Activated CD4-positive, alpha-beta T cell treated with anti-CD3 and anti-CD28 coated beads, Interleukin-2, amount 50 U/mL, for 4 hours (primary cell): ENCODE data around the gene MGLL.

Experiments
- DNase-seq, 2 experiments: peaks; one replicate each; pipeline ENCODE4 v3.0.0-alpha.2; 2020

The MGLL gene

DNA sequence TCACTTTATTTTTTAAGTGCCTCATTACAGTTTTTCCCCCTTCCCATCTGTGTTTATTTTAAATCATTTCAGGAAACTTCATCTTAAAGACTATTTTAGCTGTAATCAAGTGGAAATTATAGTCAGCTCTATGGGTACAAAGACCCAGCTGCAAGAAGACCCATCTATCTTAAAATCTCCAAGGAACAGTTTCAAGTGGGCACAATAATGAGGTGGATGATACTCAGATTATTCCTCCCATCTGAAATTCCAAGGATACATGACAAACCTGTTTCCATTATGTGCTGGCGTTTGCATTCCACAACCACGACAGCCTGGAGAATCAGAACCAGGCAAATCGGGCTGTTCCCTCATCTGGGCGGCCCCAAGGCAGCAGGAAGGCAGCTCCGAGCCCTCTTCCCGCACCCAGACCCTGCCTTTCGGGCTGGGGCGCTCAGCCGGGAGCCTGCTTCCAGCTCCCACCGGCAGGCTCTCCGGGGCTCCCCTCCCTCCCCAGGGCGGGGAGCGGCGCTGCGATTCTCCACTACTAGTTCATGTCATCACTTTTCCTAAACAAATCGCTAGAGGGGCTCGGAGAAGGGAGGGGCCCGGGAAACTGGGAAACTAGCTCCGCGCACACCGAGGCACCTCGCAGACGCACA, at the start of gene MGLL:
TSS of gene MGLL (minus strand) at position 475 of the 641 bp plus-strand sequence. CDS start at position 278, 197 bp downstream.
- DNase-seq = no peak

DNA sequence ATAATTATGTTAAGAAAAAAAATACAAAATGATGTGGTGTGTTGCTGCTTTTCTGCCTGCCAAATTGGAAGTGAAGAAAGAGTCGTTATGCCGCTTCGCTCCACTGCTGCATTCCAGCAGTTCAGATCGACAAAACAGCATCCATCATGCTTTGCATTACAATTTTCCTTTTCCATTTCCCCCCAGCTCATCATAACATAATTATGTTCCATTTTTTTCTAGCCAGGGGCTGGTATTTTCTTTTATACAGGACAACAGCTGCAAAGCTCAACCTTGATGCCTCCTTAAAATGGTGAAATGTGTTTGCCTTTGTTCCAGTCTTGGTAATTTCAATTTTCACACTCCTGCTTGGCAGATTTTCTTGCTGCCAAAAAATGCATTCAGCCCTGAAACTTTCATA, 47.8 kb upstream of the MGLL start:
- no peak for DNase-seq

DNA sequence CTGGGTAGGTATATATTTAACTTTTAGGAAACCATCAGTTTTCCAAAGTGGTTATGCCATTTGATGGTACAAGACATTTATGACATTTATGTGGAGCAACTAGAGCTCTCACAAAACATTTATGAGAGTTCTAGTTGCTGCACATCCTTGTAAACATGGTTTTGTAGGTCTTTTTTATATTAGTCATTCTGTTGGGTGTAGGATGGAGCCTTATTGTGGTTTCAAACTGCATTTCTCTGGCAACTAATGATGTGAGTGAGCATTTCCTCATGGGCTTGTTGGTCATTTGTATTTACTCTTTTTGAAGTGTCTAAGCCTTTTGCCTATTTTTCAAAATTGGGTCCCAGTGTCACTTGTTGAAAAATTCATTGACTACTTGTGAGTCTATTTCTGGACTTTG, 45.7 kb upstream of the MGLL start:
- no peak for DNase-seq

DNA sequence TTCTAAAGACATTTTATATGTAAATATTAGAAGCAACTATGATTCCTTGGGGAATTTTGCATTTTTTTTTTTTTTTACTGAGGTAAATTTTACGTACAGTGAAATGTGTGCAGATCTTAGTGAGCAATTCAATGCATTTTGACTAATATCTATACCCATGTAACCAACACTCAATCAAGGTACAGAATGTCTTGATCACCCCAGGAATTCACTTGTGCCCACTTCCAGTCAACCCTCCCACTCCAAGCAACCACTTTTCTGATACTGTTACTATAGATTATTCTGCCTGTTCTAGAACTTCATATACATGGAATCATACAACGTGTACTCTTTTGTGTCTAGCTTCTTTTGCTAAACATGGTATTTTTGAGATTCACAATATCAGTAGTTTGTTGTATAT, 45.1 kb upstream of the MGLL start:
- DNase-seq = no peak

DNA sequence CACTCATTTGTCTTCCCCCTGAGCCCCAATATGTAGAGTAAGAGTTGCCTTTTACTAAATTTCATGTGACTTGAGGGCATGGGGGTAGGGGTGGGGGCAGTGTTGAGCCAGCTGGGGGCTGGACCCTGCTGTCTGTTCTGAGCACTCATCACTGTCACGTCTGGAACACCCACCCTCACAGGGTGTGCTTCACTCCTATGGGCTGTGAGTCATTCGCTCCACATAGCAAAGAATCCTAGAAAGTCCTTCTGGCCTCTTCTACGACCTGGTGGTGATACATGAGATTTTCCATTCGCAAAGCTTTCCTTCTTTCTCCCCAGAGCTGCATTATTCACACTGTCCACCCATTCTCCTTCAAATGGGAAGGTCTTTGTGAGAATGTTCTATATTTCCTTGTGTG, 43.6 kb upstream of the MGLL start:
- DNase-seq = no peak

DNA sequence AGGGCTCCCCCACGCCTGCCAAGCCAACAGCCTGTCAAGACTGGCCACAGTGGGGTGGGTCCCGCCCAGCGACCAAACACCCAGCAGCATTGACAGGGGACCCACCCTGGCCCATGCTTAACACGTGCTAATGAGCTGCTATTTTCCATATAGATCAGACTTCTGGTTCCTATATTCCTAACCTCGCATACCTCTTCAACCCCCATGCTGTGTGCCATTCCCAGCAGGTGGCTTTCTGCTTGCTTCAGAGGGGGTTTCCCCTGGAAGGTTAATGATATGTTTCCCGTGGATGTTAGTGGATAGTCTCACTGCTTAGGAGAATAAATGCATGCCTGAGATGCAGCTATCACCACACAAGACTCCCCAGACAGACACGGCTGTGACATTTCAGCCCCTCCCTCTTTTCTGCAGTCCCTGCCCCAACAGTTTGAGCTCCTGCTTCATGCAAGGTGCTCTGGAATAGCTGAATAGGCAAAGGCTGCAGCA, 37.9 kb upstream of the MGLL start:
- DNase-seq = no peak

DNA sequence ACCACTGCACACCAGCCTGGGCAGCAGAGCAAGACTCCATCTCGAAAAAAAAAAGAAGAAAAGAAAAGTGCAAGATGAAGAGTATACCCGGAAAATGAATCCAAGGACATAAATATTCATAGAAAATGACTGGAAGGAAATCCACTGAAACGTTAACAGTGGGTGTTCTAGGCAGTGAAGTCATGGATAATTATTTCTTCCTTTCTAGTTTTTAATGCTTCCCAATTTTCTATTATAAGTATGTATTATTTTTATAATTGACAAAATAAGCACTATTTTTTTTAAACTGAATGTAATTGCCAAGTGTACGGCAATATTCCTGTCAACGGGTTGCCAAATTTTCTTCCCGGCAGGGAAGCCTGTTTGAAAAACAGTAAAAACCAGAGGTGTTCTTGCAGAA, 37.4 kb upstream of the MGLL start:
- no peak for DNase-seq

DNA sequence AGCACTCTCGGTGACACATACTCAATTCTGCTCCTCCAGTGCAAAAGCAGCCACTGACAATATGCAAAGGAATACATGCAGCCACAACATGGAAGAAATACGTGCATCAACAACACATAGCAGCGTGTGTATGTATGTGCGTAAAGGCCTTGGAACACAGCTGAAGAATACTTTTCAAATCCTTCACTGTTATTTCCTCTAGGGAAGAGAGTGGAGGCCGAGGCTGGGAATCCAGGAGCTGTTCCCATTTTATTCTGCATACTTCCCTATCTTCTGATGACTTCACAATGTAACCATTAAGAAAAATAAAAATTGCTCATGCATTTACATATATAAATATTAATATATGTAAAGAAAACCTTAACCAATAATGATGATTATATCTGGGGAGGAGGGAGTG, 36.6 kb upstream of the MGLL start:
- no peak for DNase-seq

DNA sequence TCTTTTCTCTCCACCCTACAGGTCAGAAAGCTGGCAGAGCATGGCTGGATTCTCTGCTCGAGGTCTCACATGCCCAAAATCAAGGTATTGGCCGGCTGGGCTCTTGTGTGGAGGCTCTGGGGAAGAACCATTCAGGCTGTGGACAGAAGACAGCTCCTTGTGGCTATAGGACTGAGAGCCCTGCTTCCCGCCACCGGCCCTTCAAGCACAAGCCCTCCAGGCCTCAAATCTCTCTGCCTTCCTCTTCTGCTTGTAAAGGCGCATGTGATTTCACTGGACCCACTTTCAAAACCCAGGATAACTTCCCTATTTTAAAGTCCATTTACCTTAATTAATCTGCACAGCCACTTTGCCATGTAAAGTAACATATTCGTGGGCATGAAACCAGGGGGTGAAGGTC, 36.2 kb upstream of the MGLL start:
- no peak for DNase-seq

DNA sequence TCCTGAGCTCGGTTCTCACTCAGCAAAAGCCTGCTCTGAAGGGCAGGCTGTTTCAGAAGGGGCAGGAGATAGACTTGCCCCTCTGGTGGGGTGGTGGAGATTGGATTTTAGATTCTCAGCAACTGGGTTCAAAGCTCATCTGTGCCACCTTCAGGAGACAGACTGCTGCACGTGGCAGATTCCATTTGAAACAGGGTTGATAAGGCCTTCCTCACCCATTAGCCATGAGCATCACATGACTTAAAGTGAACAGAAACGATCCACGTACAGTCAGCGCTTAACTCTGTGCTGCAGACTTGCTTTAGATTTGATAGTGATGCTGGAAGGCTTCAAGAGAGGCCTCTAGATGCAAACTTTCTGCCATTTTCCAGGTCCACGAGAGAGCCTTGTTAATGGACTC, 35.0 kb upstream of the MGLL start:
- DNase-seq = no peak

DNA sequence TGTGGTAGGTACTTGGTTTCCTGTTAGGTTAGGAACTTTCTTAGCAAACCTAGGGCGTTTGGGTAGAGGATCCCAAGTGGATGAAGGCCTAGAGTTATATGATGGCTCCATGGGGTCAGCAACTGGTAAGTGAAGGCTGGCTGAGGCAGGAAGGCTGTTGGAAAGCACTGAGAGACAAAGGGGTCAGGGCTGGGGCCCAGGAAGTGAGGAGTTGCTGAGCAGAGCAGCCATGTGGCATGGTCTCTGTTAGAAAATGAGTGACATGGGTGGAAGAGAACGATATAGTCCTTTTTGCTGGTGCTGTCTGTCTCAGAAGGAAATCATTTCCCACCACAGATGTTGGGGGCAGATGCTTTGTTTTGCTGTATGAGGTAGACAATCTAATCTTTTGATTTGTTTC, 34.5 kb upstream of the MGLL start:
- no peak for DNase-seq

DNA sequence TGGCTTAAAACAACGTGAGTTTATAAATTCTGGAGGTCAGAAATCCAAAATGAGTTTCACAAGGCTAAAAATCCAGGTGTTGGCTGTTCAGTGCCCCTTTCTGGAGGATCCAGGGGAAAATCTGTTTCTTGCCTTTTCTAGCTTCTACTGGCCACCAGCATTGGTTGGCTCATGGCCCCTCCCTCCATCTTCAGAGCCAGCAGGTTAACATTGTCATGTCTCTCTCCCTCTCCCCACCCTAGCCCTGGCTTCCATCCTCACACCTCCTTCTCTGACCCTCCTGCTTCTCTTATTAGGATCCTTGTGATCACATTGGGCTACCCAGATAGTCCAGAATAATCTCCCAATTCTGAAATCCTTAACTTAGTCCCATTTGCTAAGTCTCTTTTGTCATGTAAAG, 32.9 kb upstream of the MGLL start:
- no peak for DNase-seq

DNA sequence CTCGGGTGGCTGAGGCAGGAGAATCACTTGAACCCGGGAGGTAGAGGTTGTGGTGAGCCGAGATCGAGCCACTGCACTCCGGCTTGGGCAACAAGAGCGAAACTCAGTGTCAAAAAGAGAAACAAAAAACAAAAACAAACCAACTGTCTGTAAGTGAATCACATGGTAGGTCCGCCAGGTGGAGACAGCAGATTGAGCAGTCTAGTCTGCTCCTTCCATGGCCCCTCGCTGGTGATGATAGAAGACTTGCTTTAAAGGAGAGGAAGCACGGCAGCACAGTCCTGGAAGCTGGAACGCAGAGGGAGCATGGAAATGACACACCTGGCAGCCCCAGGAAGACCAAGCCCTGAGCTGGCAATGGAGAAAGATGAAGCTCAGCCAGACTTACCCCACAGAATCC, 31.4 kb upstream of the MGLL start:
- DNase-seq = no peak

DNA sequence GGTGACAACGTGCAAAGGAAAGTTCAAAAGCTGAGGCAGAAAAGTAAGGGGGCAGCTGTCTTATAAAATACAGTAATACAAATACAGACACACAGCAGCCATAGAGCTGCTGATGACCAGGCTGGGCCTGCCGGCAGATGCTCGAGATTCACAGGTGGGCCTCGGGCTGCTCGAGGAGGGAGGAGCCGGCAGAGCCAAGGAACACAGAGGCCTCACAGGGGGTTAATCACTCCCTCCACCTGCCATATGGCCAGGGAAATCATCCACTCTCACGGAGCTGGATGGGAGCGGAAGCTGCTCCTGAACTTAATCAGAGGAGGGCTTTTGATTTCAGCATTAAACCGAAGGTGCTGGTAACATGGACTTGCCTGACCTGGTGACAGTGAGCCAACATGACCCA, 29.6 kb upstream of the MGLL start:
- no peak for DNase-seq

DNA sequence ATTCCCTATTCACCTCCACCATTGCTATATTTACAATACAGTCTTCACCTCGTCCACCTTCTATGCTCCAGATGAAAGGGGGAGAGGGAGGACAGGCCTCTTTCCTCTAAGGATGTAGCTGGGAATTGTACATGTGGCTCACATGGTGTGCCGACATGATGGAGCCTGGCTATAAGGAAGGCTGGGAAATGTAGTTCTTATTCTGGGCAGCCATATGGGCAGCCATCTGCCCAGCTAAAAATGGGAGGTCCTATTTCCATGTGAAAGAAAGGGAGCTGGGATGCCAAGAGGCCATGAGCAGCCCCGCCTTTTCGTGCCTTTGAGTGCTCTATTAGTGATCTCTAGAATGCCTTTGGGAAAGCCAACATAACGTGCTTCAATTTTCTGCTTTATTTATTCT, 27.1 kb upstream of the MGLL start:
- no peak for DNase-seq

DNA sequence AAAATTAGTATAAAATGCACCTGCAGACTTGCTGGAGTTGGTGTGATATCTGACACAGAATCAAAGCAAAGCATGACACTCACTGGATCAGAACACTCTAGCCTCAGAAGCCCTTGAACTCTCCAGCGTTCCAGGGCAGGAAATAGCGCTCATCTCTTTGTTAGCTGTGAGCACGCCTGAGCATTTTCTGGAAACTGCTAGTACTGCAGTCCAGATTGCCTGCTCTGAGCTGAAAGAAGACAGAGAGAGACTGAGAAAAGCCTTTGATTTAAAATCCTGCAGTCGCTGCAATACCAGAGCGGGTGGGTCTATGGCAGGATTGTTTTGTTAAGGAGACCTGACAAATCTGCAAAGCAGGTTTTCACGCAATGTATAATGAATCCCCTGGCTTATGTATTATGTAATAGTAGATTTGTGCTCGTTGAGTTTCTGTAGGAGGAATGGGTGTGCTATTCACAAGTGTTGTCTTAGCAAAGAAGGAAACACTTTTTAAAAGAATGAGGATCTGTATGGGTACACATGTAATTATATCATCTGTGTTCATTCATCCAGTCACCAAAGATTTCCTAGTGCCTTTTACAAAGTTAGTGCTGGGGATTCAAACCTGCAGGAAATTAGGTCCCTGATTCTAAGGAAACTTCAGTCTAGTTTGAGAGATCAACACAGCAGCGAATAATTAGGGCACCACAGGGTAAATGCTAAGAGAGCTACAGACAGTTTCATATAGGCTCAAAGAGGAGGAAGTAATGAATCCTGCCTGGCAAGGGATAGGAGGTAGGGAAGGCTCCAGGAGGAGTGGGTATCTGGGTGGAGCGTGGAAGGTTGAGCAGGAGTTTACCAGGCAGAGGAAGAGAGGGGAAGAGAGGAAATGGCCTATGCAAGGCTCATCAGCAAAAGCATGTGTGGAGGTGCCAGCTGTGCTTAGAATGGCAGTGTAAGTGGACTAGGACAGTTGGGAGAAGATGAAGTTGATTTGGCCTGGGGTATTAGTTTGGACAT, 26.1 kb upstream of the MGLL start:
- DNase-seq = no peak

DNA sequence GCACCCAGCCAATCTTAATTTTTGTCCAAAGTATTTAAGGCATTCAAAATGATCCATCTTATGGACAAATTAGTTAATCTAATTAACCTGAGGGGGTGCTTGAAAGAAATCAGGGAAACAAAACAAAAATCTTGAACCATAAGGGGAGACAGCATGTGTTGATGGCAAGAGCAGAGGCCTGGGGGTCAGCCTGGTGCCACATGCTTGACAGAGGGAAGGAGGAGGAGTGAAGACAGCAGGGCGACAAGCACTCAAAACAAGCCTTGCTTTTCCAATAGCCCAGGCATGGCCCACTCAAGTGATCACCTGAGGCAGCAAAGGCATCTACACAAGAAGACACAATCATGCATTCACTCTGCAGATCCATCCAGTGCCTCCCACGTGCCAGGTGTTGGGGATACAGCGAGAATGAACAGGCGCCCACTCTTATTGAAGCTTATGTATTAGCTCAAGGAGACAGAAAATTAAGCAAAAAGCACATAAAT, 25.0 kb upstream of the MGLL start:
- DNase-seq = no peak

DNA sequence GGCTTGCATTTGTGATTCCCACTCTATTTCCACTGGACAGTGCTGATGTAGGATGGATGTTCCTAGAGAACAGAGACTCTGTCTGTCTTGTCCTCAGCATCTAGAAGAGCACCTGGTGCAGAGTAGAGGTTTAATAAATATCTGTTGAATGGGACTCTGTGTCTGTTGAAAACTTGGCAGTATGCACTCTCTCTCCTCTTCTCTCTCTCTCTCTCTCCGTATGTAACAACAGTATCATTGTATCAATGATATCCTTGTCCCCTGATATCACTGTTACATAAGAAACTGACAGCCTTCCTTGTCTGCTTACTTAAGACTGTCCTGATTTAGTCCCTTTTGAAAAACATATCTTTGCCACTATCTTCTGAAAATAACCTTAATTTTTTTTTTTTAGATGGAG, 24.3 kb upstream of the MGLL start:
- no peak for DNase-seq

DNA sequence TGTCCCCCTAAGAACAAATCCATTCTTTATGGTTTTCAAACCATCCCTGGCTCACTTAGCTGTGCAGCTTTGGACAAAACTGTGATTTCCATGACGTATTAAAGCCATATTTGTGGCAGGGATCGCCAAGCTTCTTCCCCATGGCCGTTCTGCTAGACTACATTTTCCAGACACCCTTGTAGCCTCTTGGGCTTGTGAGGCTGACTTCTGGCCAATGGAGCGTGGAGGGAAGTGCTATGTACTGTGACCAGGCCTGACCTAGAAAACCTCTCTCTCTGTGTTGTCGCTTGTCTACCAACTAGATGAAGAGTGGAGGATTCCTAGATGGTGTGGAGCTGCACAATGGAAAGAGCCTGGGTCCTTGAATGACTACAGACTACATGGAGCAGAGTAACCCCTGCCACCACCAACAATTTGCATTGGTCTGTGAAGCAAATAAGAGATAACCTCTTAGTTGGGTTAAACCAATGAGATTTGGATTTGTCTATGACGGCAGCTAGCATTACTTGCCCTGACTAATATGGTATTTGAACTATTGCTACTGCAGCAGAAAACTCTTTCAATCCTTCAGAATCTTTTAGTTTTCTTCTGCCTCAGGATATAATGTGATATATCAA, 22.1 kb upstream of the MGLL start:
- DNase-seq = no peak

DNA sequence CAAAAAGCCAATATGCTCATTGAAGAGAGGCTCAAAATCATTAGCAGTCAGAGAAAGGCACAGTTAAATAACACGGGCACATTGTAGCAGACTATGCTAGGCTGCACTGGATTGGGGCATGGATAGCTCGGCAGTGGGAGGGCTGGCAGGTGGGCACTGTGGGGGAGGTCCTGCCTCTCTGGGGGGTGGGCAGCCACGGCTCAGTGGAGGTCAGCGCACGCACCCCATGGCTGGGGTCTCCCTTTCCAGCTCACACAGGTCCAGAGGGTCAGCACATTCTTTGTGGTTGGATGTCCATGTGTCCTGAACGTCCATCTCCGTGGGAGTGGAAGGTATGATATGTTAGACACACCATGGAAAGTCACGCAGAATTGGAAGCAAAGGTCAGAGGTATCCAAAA, 18.4 kb upstream of the MGLL start:
- no peak for DNase-seq

DNA sequence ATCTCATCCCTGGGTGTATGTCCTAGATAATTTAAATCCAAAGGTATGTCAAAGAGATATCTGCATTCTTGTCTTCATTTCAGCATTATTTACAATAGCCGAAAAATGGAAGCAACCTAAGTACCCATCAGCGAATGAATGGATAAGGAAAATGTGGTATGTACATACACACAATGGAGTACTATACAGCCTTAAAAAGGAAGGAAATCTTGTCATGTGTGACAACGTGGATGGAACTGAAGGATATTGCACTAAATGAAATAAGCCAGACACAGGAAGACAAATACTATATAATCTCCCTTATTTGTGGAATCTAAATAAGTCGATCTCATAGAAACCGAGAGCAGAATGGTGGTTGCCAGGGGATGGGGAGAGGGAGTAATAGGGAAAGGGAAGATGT, 16.8 kb upstream of the MGLL start:
- no peak for DNase-seq

DNA sequence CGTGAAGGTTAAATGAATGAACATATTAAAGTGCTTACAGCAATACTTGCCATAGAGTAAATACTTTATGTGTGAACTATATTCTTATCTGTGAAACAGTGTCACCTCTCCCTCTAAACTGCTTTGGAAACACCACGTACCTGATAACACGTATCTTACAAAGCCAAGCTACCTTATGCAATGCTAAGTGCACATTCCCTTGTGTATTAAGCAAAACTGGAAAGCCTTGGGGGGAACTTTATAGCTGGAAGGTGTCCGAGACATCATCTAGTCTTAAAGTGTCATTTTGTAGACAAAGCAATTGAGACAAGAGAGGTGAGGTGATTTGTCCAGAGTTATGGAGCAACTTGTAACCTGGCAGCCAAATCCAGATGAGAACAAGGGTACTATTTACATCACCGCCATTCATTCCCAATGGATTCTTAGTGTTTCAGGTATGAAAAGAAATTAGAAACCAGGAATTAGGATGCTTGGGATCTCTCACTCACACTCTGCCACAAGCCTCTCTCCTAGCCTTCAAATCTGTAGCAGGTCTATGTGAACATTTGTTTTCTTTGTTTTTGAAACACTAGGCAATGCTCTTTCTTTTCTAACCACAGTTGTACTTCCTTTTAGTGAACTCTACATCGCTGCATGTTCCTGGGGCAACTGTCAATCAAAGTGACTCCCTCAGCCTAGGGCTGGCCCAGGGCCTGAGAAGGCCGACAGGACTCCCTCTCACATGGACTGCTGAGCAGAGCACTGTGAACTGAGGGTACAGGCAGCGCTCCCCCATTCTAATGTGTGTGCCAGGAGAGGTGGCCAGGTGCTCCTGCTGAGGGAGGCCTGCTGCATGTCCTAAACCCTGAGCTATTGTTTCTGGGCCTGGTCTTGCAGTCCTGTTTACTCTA, 13.9 kb upstream of the MGLL start:
- DNase-seq = no peak

DNA sequence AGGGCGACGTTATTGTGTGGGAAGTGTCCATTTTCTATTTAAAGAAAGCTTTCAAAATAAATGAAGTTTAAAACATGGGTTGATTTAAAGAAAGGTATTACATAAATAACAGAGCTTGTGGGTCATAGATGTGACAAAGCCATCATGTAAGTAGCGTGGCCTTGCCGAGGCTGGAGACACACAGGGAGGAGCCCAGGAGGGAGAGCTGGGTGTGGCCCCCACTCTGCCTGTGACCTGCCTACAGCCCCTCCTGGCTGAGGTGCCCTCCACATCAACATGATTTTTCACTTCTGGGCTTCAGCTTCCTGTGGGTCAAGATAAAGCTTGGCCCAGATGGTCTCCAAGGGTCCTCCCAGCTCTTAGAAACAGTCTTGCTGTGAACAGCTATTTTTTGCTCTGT, 12.5 kb upstream of the MGLL start:
- no peak for DNase-seq
